Endothelial cell (in vitro differentiated cells): Measurements from ENCODE around the gene LPP. TPM values are rescaled to one million over a fixed set of nuclear protein-coding genes. Genes with fewer than 3 reads are reported as not detected.

ENCODE experiments used
- DNase-seq: peaks from one replicate; pipeline ENCODE4 v3.0.0; 2021; ENCODE audit warnings: low spot score
- H3K27ac Mint-ChIP-seq: one replicate; pipeline ENCODE4 v1.8.0; 2021; ENCODE audit warnings: mixed read lengths, inconsistent platforms; ENCODE audit not compliant: unreplicated experiment
- H3K27me3 Mint-ChIP-seq: one replicate; pipeline ENCODE4 v1.8.0; 2021; ENCODE audit warnings: mild to moderate bottlenecking, moderate library complexity, mixed read lengths, inconsistent platforms; ENCODE audit not compliant: unreplicated experiment
- H3K36me3 Mint-ChIP-seq: one replicate; pipeline ENCODE4 v1.8.0; 2021; ENCODE audit warnings: mild to moderate bottlenecking, low read depth, mixed read lengths, inconsistent platforms; ENCODE audit not compliant: unreplicated experiment
- H3K4me1 Mint-ChIP-seq: one replicate; pipeline ENCODE4 v1.8.0; 2021; ENCODE audit warnings: mild to moderate bottlenecking, mixed read lengths, inconsistent platforms; ENCODE audit not compliant: unreplicated experiment
- H3K4me3 Mint-ChIP-seq: one replicate; pipeline ENCODE4 v1.8.0; 2021; ENCODE audit warnings: mild to moderate bottlenecking, mixed read lengths, inconsistent platforms; ENCODE audit not compliant: unreplicated experiment
- H3K9me3 Mint-ChIP-seq: one replicate; pipeline ENCODE4 v1.8.0; 2021; ENCODE audit warnings: mixed read lengths, inconsistent platforms; ENCODE audit not compliant: unreplicated experiment
- CTCF ChIP-seq: fragments of 200-600 bp; sonication (generic); IDR thresholded peaks from one replicate; pipeline ENCODE4 v1.5.0; 2021; ENCODE audit warnings: antibody characterized with exemption; ENCODE audit not compliant: unreplicated experiment
- total RNA-seq: library from RNA; stranded (reverse); fragmentation: NEBNext Ultra II Directional; extraction: Animal tissue kit (Norgen Biotek cat#: 25700); gene quantifications from one replicate; pipeline ENCODE4 v1.2.1, GENCODE V29; 2021; ENCODE audit not compliant: unreplicated experiment

Gene LPP
- total RNA-seq, 1 donor from 2014 or later = 181 TPM

GRCh38 chr3:188881954-188882641, 728.1 kb downstream of the LPP start:
- peaks cover 18% of the 10 kb centered on the region for H3K36me3 Mint-ChIP-seq
- no peak overlapping the region for H3K4me3 Mint-ChIP-seq
- H3K27me3 Mint-ChIP-seq = peaks cover 2% of the 10 kb centered on the region
- TF ChIP-seq CTCF = no peak
- no peaks in the 10 kb centered on the region for H3K9me3 Mint-ChIP-seq
- H3K27ac Mint-ChIP-seq = peak overlapping the region; percentile 36
- peaks cover 40% of the 10 kb centered on the region for H3K4me1 Mint-ChIP-seq
- no peak for DNase-seq

DNA sequence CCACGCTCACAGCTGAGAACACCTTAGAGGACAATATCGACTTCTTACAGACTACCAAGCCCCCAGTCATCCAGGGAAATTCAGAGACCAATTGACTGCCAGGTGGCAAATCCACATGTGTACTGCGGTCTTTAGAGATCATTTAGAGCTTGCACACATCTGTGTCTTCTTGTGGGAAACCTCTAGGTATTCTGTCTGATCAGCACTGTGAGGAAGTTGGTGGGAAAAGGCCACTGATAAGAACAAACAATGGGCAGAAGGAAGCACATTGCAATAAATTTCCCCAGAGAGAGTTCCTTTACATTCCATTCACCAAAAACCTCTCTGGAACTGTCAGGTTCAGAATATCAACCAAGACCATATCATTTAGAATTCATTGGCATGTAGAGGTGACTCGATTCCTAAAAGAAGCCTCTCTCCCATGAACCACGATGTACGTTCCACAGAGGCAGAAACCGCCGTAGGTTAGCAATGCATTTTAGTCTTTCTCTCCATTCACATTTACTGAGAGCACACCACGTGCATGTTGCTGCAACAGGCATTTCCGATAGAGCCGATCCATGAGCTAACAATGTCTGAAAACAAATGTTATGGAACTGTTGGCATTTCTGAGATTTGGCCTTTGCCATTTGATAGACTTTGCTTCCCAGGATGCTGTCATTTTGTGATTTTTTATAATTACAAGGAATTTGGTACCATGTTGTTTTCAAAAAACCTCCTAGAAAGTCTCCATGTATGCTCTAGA, 730.5 kb downstream of the LPP start:
- H3K4me1 Mint-ChIP-seq = peaks cover 38% of the 10 kb centered on the region
- TF ChIP-seq CTCF = no peak
- H3K27me3 Mint-ChIP-seq = peaks cover 2% of the 10 kb centered on the region
- H3K9me3 Mint-ChIP-seq = no peaks in the 10 kb centered on the region
- H3K36me3 Mint-ChIP-seq = peaks cover 18% of the 10 kb centered on the region
- DNase-seq = peak; percentile 11
- peak overlapping the region; percentile 97 for H3K27ac Mint-ChIP-seq
- H3K4me3 Mint-ChIP-seq = peak overlapping the region; percentile 19

DNA sequence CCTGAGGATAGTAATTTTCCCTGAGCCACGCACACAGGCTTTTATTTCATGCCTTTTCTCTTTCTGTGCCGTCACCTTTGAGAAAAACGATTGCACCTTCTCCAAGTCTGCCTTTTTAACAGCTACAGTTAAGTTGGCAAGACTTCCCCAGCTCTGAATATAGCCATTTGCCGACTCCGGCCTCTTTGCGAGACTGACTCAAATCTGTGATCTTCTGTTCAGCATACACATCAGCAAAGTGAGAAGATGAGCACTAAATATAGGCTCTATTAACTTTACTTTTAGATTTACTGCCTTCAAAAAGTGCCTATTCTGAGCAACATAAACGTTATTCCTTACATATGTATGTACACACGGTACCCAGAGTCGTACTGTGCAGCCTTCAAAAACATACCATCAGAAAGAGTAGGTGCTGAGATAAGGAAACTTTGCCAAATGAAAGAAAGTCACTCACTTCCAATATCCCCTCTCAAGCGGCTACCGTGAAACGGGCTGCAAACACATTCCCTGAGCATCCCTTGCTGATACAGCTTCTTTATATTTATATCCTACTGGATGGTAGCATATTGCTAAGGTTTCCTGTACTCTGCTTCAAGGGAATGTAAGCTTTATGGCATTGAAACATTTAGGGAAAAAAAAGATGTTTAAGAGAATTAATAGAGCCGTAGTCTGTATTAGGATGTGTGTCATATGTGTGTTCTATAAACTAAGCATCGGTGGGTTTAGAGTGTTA, 734.5 kb downstream of the LPP start:
- DNase-seq = no peak
- Mint-ChIP-seq H3K27ac (no peak overlapping the region), H3K27me3 (no peaks in the 10 kb centered on the region), H3K36me3 (peaks cover 5% of the 10 kb centered on the region), H3K9me3 (no peaks in the 10 kb centered on the region), H3K4me3 (no peak overlapping the region), H3K4me1 (peaks cover 29% of the 10 kb centered on the region)
- TF ChIP-seq CTCF = no peak

- Mint-ChIP-seq H3K4me3 (no peak overlapping the region), H3K27me3 (no peaks in the 10 kb centered on the region), H3K27ac (no peak overlapping the region), H3K9me3 (no peaks in the 10 kb centered on the region), H3K4me1 (peaks cover 24% of the 10 kb centered on the region), H3K36me3 (peaks cover 5% of the 10 kb centered on the region)
- no peak for TF ChIP-seq CTCF
- no peak for DNase-seq
These were observed 735.1 kb downstream of the LPP start for GRCh38 chr3:188889054-188889491.
